Colonic mucosa (tissue), 4 donors: ENCODE data around the gene HPS1. TPM values are rescaled to one million over a fixed set of nuclear protein-coding genes. Genes with fewer than 3 reads are reported as not detected.
A peak's percentile ranks its signal among the peaks of the same experiment; 100 is the strongest.

Experiments used
- DNase-seq: peaks from one replicate; pipeline ENCODE4 v3.0.0-alpha.2; 2020
- H3K27ac ChIP-seq: fragments of 200-600 bp; one replicate; pipeline ENCODE4 v1.8.0; 2021
- H3K27me3 ChIP-seq: fragments of 200-600 bp; one replicate; pipeline ENCODE4 v1.8.0; 2021
- H3K36me3 ChIP-seq: fragments of 200-600 bp; one replicate; pipeline ENCODE4 v1.8.0; 2021
- H3K4me1 ChIP-seq: fragments of 200-600 bp; one replicate; pipeline ENCODE4 v1.8.0; 2021; ENCODE audit warnings: mild to moderate bottlenecking
- H3K4me3 ChIP-seq: fragments of 200-600 bp; one replicate; pipeline ENCODE4 v1.8.0; 2021
- H3K9ac ChIP-seq, 2 donors: one replicate each; pipeline ENCODE4 v1.7.0; 2013; ENCODE audit warnings: control low read depth in 2 of 2, low read depth in 2 of 2, low read length in 2 of 2
- H3K9me3 ChIP-seq: fragments of 200-600 bp; one replicate; pipeline ENCODE4 v1.8.0; 2021
- CTCF ChIP-seq: fragments of 200-600 bp; IDR thresholded peaks from one replicate; pipeline ENCODE4 v1.8.0; 2022; ENCODE audit warnings: antibody characterized with exemption, mild to moderate bottlenecking
- intact Hi-C: fragments of 100-400 bp; cut with DNase I; formaldehyde crosslinking; loops from one replicate; pipeline ENCODE4 v1.14.1; 2022
- total RNA-seq, 2 donors: library from RNA; stranded (reverse); fragmentation: NEBNext Ultra II Directional in 1 of 2; extraction: Animal tissue kit (Norgen Biotek cat#: 25700) in 1 of 2; gene quantifications; one replicate each; pipeline ENCODE4 v1.2.1, GENCODE V29; 2021
- donor health status: healthy.
- donor health status: DM: no; HTN: no; CAD: no.
- donor health status: DM: no; HTN: no; CAD: no.

Gene HPS1
- total RNA-seq, 2 donors from 2014 or later = 69.5 to 72.2 TPM

- no peaks in the 10 kb centered on the region for H3K9me3 ChIP-seq
- no peaks in the 10 kb centered on the region for H3K36me3 ChIP-seq
- intact Hi-C loops = no loop called here
- peaks cover 3% of the 10 kb centered on the region for H3K4me1 ChIP-seq
- TF ChIP-seq CTCF = no peak
- DNase-seq = no peak
- H3K9ac ChIP-seq = no peak overlapping the region
- H3K27me3 ChIP-seq = no peaks in the 10 kb centered on the region
- H3K27ac ChIP-seq = no peak overlapping the region
- no peak overlapping the region for H3K4me3 ChIP-seq
Observed at GRCh38 chr10:98449287-98449686, 2.6 kb upstream of the HPS1 start.

- intact Hi-C loops = no loop called here
- peak; percentile 35 for DNase-seq
- peaks cover 3% of the 10 kb centered on the region for H3K4me1 ChIP-seq
Observed at GRCh38 chr10:98446151-98446660, 529 bp downstream of the HPS1 start.

GRCh38 chr10:98445200-98445812, 1.4 kb downstream of the HPS1 start:
- H3K4me3 ChIP-seq = no peak overlapping the region
- DNase-seq = no peak
- no peaks in the 10 kb centered on the region for H3K36me3 ChIP-seq
- no peaks in the 10 kb centered on the region for H3K9me3 ChIP-seq
- no peak for TF ChIP-seq CTCF
- peak overlapping the region in 1 of 2 donors; percentile 80 for H3K9ac ChIP-seq
- intact Hi-C loops = no loop called here
- peaks cover 3% of the 10 kb centered on the region for H3K4me1 ChIP-seq
- peak overlapping the region; percentile 77 for H3K27ac ChIP-seq
- H3K27me3 ChIP-seq = no peaks in the 10 kb centered on the region

More at GRCh38 chr10:98446151-98446660, 529 bp downstream of the HPS1 start:
- Histone ChIP-seq H3K4me3 (peak overlapping the region; percentile 69), H3K9me3 (no peaks in the 10 kb centered on the region), H3K9ac (peak overlapping the region; percentile 80 to 89), H3K36me3 (no peaks in the 10 kb centered on the region), H3K27me3 (no peaks in the 10 kb centered on the region), H3K27ac (peak overlapping the region; percentile 77)
- no peak for TF ChIP-seq CTCF

GRCh38 chr10:98444314-98445006, 2.3 kb downstream of the HPS1 start:
- H3K4me3 ChIP-seq = no peak overlapping the region
- H3K9ac ChIP-seq = no peak overlapping the region
- H3K27me3 ChIP-seq = no peaks in the 10 kb centered on the region
- intact Hi-C loops = no loop called here
- H3K4me1 ChIP-seq = peaks cover 3% of the 10 kb centered on the region
- DNase-seq = no peak
- no peaks in the 10 kb centered on the region for H3K9me3 ChIP-seq
- no peak overlapping the region for H3K27ac ChIP-seq
- TF ChIP-seq CTCF = no peak
- no peaks in the 10 kb centered on the region for H3K36me3 ChIP-seq

GRCh38 chr10:98438715-98439114, 8.0 kb downstream of the HPS1 start:
- H3K4me3 ChIP-seq = no peak overlapping the region
- no peaks in the 10 kb centered on the region for H3K9me3 ChIP-seq
- H3K4me1 ChIP-seq = no peaks in the 10 kb centered on the region
- H3K9ac ChIP-seq = no peak overlapping the region
- intact Hi-C loops = no loop called here
- H3K27ac ChIP-seq = no peak overlapping the region
- no peaks in the 10 kb centered on the region for H3K27me3 ChIP-seq
- peaks cover 16% of the 10 kb centered on the region for H3K36me3 ChIP-seq
- DNase-seq = no peak
- TF ChIP-seq CTCF = no peak
